ENCODE results near the gene CGRRF1.

The CGRRF1 gene

DNA sequence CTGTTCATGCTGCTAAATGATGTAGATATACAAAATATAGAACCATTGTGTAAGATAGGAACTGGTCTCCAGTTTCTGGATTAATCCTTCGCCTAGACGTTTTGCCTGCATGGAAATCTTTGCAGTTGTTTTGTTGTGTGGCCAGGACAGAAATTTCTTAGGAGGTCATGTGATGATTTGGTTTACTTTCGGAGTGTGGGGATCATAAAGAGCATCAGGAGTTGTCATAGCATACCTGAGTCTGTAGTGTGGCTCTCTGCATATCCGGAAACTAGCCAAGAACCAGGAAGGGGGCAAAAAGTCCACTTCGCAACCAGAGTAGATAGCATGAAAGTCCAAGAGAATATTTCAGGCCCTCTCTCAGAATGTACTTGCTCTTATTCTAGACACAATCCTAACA lies 60.3 kb downstream of the CGRRF1 start:
- POLR2A ChIA-PET: no interaction called here
- TF ChIP-seq, protein P1, sequence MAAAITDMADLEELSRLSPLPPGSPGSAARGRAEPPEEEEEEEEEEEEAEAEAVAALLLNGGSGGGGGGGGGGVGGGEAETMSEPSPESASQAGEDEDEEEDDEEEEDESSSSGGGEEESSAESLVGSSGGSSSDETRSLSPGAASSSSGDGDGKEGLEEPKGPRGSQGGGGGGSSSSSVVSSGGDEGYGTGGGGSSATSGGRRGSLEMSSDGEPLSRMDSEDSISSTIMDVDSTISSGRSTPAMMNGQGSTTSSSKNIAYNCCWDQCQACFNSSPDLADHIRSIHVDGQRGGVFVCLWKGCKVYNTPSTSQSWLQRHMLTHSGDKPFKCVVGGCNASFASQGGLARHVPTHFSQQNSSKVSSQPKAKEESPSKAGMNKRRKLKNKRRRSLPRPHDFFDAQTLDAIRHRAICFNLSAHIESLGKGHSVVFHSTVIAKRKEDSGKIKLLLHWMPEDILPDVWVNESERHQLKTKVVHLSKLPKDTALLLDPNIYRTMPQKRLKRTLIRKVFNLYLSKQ (tag by site-specific recombination; IDR thresholded peaks at IDR 0.05; ENCODE audit: borderline replicate concordance): no peak
- TF ChIP-seq ZNF202 (tag by site-specific recombination; IDR thresholded peaks at IDR 0.05; ENCODE audit: borderline replicate concordance) (no peak), ZNF37A (tag by site-specific recombination; IDR thresholded peaks at IDR 0.05) (no peak), KLF16 (tag by site-specific recombination; IDR thresholded peaks at IDR 0.05) (no peak), KLF1 (tag by site-specific recombination; IDR thresholded peaks at IDR 0.05) (no peak)
- TF ChIP-seq, protein P2, sequence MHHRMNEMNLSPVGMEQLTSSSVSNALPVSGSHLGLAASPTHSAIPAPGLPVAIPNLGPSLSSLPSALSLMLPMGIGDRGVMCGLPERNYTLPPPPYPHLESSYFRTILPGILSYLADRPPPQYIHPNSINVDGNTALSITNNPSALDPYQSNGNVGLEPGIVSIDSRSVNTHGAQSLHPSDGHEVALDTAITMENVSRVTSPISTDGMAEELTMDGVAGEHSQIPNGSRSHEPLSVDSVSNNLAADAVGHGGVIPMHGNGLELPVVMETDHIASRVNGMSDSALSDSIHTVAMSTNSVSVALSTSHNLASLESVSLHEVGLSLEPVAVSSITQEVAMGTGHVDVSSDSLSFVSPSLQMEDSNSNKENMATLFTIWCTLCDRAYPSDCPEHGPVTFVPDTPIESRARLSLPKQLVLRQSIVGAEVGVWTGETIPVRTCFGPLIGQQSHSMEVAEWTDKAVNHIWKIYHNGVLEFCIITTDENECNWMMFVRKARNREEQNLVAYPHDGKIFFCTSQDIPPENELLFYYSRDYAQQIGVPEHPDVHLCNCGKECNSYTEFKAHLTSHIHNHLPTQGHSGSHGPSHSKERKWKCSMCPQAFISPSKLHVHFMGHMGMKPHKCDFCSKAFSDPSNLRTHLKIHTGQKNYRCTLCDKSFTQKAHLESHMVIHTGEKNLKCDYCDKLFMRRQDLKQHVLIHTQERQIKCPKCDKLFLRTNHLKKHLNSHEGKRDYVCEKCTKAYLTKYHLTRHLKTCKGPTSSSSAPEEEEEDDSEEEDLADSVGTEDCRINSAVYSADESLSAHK (tag by site-specific recombination; IDR thresholded peaks at IDR 0.05): no peak
- TF ChIP-seq, protein P3, sequence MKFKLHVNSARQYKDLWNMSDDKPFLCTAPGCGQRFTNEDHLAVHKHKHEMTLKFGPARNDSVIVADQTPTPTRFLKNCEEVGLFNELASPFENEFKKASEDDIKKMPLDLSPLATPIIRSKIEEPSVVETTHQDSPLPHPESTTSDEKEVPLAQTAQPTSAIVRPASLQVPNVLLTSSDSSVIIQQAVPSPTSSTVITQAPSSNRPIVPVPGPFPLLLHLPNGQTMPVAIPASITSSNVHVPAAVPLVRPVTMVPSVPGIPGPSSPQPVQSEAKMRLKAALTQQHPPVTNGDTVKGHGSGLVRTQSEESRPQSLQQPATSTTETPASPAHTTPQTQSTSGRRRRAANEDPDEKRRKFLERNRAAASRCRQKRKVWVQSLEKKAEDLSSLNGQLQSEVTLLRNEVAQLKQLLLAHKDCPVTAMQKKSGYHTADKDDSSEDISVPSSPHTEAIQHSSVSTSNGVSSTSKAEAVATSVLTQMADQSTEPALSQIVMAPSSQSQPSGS (tag by site-specific recombination; IDR thresholded peaks at IDR 0.05; ENCODE audit: low read depth): no peak
- TF ChIP-seq, protein P4, sequence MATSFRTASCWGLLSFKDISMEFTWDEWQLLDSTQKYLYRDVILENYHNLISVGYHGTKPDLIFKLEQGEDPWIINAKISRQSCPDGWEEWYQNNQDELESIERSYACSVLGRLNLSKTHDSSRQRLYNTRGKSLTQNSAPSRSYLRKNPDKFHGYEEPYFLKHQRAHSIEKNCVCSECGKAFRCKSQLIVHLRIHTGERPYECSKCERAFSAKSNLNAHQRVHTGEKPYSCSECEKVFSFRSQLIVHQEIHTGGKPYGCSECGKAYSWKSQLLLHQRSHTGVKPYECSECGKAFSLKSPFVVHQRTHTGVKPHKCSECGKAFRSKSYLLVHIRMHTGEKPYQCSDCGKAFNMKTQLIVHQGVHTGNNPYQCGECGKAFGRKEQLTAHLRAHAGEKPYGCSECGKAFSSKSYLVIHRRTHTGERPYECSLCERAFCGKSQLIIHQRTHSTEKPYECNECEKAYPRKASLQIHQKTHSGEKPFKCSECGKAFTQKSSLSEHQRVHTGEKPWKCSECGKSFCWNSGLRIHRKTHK (tag by site-specific recombination; IDR thresholded peaks at IDR 0.05): no peak
- TF ChIP-seq, protein P5, sequence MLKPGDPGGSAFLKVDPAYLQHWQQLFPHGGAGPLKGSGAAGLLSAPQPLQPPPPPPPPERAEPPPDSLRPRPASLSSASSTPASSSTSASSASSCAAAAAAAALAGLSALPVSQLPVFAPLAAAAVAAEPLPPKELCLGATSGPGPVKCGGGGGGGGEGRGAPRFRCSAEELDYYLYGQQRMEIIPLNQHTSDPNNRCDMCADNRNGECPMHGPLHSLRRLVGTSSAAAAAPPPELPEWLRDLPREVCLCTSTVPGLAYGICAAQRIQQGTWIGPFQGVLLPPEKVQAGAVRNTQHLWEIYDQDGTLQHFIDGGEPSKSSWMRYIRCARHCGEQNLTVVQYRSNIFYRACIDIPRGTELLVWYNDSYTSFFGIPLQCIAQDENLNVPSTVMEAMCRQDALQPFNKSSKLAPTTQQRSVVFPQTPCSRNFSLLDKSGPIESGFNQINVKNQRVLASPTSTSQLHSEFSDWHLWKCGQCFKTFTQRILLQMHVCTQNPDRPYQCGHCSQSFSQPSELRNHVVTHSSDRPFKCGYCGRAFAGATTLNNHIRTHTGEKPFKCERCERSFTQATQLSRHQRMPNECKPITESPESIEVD (tag by site-specific recombination; IDR thresholded peaks at IDR 0.05): no peak
- H3K27ac ChIP-seq (ENCODE audit: extremely low read depth, low read depth, low read length): no peak overlapping the region
- no peaks in the 10 kb centered on the region for H3K4me1 ChIP-seq (ENCODE audit: control insufficient read depth, insufficient read depth, low read length)
- peaks cover 0 to 7% of the 10 kb centered on the region in 2 experiments; a peak in 1 of 3 replicates for H3K36me3 ChIP-seq (ENCODE audit: control insufficient read depth in 2 of 2, insufficient read depth in 1 of 2, low read length in 2 of 2)
- no peaks in the 10 kb centered on the region for H3K9me3 ChIP-seq (ENCODE audit: control insufficient read depth, insufficient read depth, low read depth, low read length)
- no peak overlapping the region for H3K4me3 ChIP-seq (ENCODE audit: low read depth, low read length)
- CTCF ChIA-PET: no interaction called here

DNA sequence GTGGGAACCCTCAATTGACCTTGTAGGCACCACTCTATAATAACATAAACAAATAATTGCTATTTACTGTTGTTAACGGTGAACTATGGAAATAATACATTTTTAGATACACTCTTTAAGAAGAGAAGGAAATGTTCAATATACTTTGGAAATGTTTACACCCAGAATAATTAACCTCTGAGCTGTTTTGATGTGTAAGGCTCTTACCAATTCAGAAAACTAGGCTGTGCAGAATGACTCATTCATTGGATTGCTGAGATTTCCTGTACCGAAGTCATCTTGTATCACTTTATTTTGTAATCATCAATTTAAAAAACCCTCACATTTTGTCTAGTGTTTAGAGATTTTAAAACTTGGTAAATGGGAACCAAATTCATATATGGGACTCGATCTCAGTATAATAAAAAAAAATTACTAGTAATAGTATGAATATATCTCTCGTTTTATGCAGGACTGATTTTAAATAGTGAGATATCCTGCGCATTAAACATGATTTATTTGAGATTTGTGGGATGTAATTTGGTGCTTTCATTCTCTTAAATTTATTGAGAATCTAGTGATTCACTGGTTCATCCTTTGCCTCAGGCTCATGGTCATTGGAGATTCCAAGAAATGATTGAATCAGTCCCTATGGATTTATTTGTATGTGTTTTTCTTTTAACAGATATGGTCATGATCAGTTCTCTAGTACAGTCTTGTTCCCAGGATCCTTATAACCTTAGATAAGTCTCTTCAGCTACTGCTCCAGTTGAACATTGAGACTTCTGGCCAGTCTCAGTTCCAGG lies 61.1 kb downstream of the CGRRF1 start:
- TF ChIP-seq ZNF354C (tag by site-specific recombination; IDR thresholded peaks at IDR 0.05; ENCODE audit: borderline replicate concordance, low read depth) (no peak), ZNF530 (tag by site-specific recombination; IDR thresholded peaks at IDR 0.05; ENCODE audit: low read depth) (no peak), ZNF24 (tag by site-specific recombination; IDR thresholded peaks at IDR 0.05) (no peak), ZNF433 (tag by site-specific recombination; IDR thresholded peaks at IDR 0.05; ENCODE audit: low read depth) (no peak), ZNF10 (tag by site-specific recombination; IDR thresholded peaks at IDR 0.05) (no peak), ZNF19 (tag by site-specific recombination; IDR thresholded peaks at IDR 0.05; ENCODE audit: low read depth) (no peak), ZNF596 (tag by site-specific recombination; IDR thresholded peaks at IDR 0.05) (no peak), KLF10 (tag by site-specific recombination; IDR thresholded peaks at IDR 0.05) (no peak)
- TF ChIP-seq, protein P6, sequence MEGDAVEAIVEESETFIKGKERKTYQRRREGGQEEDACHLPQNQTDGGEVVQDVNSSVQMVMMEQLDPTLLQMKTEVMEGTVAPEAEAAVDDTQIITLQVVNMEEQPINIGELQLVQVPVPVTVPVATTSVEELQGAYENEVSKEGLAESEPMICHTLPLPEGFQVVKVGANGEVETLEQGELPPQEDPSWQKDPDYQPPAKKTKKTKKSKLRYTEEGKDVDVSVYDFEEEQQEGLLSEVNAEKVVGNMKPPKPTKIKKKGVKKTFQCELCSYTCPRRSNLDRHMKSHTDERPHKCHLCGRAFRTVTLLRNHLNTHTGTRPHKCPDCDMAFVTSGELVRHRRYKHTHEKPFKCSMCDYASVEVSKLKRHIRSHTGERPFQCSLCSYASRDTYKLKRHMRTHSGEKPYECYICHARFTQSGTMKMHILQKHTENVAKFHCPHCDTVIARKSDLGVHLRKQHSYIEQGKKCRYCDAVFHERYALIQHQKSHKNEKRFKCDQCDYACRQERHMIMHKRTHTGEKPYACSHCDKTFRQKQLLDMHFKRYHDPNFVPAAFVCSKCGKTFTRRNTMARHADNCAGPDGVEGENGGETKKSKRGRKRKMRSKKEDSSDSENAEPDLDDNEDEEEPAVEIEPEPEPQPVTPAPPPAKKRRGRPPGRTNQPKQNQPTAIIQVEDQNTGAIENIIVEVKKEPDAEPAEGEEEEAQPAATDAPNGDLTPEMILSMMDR (tag by site-specific recombination; IDR thresholded peaks at IDR 0.05): no peak
- Histone ChIP-seq H3K4me3 (ENCODE audit: low read depth, low read length) (no peak overlapping the region), H3K36me3 (ENCODE audit: control insufficient read depth in 2 of 2, insufficient read depth in 1 of 2, low read length in 2 of 2) (peaks cover 0 to 7% of the 10 kb centered on the region in 2 experiments; a peak in 1 of 3 replicates), H3K27ac (ENCODE audit: extremely low read depth, low read depth, low read length) (no peak overlapping the region), H3K4me1 (ENCODE audit: control insufficient read depth, insufficient read depth, low read length) (no peaks in the 10 kb centered on the region), H3K9me3 (ENCODE audit: control insufficient read depth, insufficient read depth, low read depth, low read length) (no peaks in the 10 kb centered on the region)
- ChIA-PET POLR2A (no interaction called here), CTCF (interaction anchor here (1.2 to 3.7 kb wide), 5 partner anchors 12 to 161 kb away, joined by 3 to 20 read pairs (median 5); no protein-coding TSS in a partner anchor)
